GM23248 (cell line): ENCODE results near the gene KLHL22.

ENCODE experiments used
- EZH2 ChIP-seq: fragments of 200-600 bp; sonication (generic); IDR thresholded peaks from 2 replicates; pipeline ENCODE4 v1.6.1; 2018; ENCODE audit warnings: antibody characterized with exemption, mild to moderate bottlenecking; ENCODE audit not compliant: insufficient read depth, poor library complexity, severe bottlenecking
- EZH2phosphoT487 ChIP-seq: fragments of 200-600 bp; sonication (generic); IDR thresholded peaks from 2 replicates; pipeline ENCODE4 v1.6.1; 2018; ENCODE audit warnings: antibody characterized with exemption, moderate library complexity, mild to moderate bottlenecking, low read depth; ENCODE audit not compliant: insufficient read depth

- no peak for TF ChIP-seq EZH2phosphoT487
- TF ChIP-seq EZH2, result no peak
Measured at GRCh38 chr22:20426259-20426615, 69.4 kb downstream of the KLHL22 start.
